Activated T-helper 2 cell treated with anti-CD3 and anti-CD28 coated beads, Interferon-gamma antibody, Interleukin-2, Interleukin-4, amounts not matched to agents 10 μg/mL and 5 μg/mL and 100 μg/mL, durations not matched to agents 14 hours and 24 hours and 36 hours (primary cell): ENCODE measurements around the gene CHAC1. TPM values are rescaled to one million over a fixed set of nuclear protein-coding genes. Genes with fewer than 3 reads are reported as not detected.

Source experiments
- DNase-seq: peaks from one replicate; pipeline ENCODE4 v3.0.0; 2021; ENCODE audit warnings: low spot score
- H3K27ac Mint-ChIP-seq: one replicate; pipeline ENCODE4 v1.8.0; 2021; ENCODE audit warnings: mixed read lengths
- H3K27me3 Mint-ChIP-seq: one replicate; pipeline ENCODE4 v1.8.0; 2021; ENCODE audit warnings: low read depth, mixed read lengths
- H3K36me3 Mint-ChIP-seq: one replicate; pipeline ENCODE4 v1.8.0; 2021; ENCODE audit warnings: low read depth, mixed read lengths
- H3K4me1 Mint-ChIP-seq: one replicate; pipeline ENCODE4 v1.8.0; 2021; ENCODE audit warnings: low read depth, mixed read lengths
- H3K4me3 Mint-ChIP-seq: one replicate; pipeline ENCODE4 v1.8.0; 2021; ENCODE audit warnings: low read depth, mild to moderate bottlenecking, moderate library complexity, mixed read lengths
- H3K9me3 Mint-ChIP-seq: one replicate; pipeline ENCODE4 v1.8.0; 2021; ENCODE audit warnings: mixed read lengths
- intact Hi-C: fragments of 100-400 bp; cut with micrococcal nuclease; formaldehyde crosslinking; loops from one replicate; pipeline ENCODE4 v1.15.1; 2023
- total RNA-seq: library from RNA; stranded (reverse); gene quantifications from 2 replicates; pipeline ENCODE4 v1.2.3, GENCODE V29; 2022

CHAC1 gene
- total RNA-seq, 1 donor from 2014 or later: 3.6 TPM

GRCh38 chr15:40927873-40928806 is 25.1 kb upstream of the CHAC1 start:
- intact Hi-C loops: no loop called here
- Mint-ChIP-seq H3K27me3 (peaks cover 68% of the 10 kb centered on the region), H3K4me3 (peak overlapping the region; percentile 73), H3K4me1 (peaks cover 36% of the 10 kb centered on the region), H3K9me3 (no peaks in the 10 kb centered on the region), H3K36me3 (no peaks in the 10 kb centered on the region), H3K27ac (no peak overlapping the region)
- DNase-seq: no peak

GRCh38 chr15:40928821-40929659 is 24.2 kb upstream of the CHAC1 start, which contains the start of gene DLL4:
Gene DLL4 (plus strand): TSS chr15:40929340. CDS start chr15:40929669, 329 bp downstream.
- Mint-ChIP-seq H3K4me1 (peaks cover 36% of the 10 kb centered on the region), H3K27ac (no peak within 1 kb of the TSS), H3K27me3 (peaks cover 70% of the 10 kb centered on the region), H3K4me3 (peak within 1 kb of the TSS; percentile 73), H3K36me3 (no peaks in the 10 kb centered on the region), H3K9me3 (no peaks in the 10 kb centered on the region)
- intact Hi-C loops: no loop called here
- DNase-seq: no peak

- Mint-ChIP-seq H3K4me1 (peaks cover 36% of the 10 kb centered on the region), H3K27me3 (peaks cover 65% of the 10 kb centered on the region), H3K36me3 (no peaks in the 10 kb centered on the region), H3K27ac (no peak overlapping the region), H3K4me3 (peak overlapping the region; percentile 67), H3K9me3 (no peaks in the 10 kb centered on the region)
- intact Hi-C loops: no loop called here
- no peak for DNase-seq
These were observed 23.4 kb upstream of the CHAC1 start for GRCh38 chr15:40929660-40930429.

DNA sequence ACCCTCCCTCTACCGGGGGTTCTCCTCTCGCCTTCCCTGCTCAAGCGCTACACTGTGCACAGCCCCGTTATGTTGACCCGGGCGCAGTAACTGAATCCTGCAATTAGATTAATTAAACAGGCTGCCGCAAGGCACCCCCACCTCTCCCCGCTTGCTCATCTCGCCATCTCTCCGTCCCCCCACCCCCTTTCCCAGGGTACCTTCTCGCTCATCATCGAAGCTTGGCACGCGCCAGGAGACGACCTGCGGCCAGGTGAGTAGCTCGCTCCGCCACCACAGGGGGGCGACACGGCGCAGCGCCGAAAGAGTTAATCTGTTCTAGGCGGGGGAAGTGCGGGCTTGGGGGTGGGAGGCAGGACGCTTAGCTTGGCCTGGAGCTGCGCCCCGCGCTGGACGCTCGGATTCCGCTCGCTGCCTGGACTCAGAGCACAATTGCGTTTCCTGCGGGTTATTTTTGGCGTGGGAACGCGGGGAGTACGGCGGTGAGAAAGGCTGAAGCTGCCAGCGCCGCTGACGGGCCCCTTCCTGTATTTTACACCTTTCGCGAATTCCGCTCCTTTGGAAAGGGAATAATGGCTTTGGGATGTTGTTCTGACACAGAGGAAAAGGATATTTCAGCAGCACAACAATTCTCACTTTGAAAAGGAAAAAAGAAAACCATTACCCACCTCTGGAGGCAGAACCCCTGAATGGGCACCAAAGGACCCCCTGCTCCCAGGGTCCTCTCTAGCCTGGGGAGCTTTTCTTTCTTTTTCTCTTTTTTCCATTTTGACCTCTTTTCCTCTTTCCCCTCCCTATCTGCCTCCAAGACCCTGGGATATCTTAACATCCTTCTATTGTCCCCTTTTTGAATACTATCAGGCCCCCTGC is 22.6 kb upstream of the CHAC1 start:
- DNase-seq: peak; percentile 41
- peaks cover 57% of the 10 kb centered on the region for H3K27me3 Mint-ChIP-seq
- no peaks in the 10 kb centered on the region for H3K9me3 Mint-ChIP-seq
- peak overlapping the region; percentile 67 for H3K4me3 Mint-ChIP-seq
- H3K4me1 Mint-ChIP-seq: peaks cover 36% of the 10 kb centered on the region
- no peaks in the 10 kb centered on the region for H3K36me3 Mint-ChIP-seq
- H3K27ac Mint-ChIP-seq: no peak overlapping the region
- intact Hi-C loops: no loop called here

DNA sequence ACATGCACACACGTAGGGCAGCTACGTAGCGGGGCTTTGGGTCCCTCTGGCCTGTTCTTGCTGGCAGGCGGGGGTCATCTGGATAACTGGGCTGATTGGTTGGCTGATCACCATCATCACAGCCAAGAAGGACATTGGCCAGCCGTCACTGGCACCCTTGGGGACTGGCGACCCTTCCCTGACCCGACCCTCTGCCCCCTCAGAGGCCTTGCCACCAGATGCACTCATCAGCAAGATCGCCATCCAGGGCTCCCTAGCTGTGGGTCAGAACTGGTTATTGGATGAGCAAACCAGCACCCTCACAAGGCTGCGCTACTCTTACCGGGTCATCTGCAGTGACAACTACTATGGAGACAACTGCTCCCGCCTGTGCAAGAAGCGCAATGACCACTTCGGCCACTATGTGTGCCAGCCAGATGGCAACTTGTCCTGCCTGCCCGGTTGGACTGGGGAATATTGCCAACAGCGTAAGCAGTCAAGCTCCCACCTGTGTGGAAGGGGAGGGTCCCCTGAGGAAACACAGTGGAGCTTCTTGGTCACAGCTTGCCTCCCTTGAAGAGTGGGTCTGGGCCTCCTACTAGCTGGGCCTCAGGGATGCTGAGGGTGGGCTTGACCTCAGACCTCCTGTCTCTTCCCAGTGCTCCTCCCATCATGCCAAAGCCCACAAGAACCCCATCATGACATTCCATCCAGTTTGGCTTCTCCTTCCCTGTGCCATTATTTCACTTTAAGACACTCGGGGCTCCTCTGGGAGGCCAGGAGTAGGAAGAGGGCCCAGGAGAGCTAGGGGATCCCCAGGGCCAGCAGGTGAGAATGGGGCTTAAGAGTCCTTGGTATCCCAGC is 21.8 kb upstream of the CHAC1 start:
- Mint-ChIP-seq H3K27ac (no peak overlapping the region), H3K9me3 (no peaks in the 10 kb centered on the region), H3K27me3 (peaks cover 53% of the 10 kb centered on the region), H3K36me3 (no peaks in the 10 kb centered on the region), H3K4me1 (peaks cover 32% of the 10 kb centered on the region), H3K4me3 (no peak overlapping the region)
- DNase-seq: no peak
- intact Hi-C loops: no loop called here

GRCh38 chr15:40932156-40932555 is 21.1 kb upstream of the CHAC1 start:
- Mint-ChIP-seq H3K27ac (no peak overlapping the region), H3K4me1 (peaks cover 27% of the 10 kb centered on the region), H3K9me3 (no peaks in the 10 kb centered on the region), H3K36me3 (no peaks in the 10 kb centered on the region), H3K4me3 (no peak overlapping the region), H3K27me3 (peaks cover 47% of the 10 kb centered on the region)
- intact Hi-C loops: no loop called here
- DNase-seq: no peak

DNA sequence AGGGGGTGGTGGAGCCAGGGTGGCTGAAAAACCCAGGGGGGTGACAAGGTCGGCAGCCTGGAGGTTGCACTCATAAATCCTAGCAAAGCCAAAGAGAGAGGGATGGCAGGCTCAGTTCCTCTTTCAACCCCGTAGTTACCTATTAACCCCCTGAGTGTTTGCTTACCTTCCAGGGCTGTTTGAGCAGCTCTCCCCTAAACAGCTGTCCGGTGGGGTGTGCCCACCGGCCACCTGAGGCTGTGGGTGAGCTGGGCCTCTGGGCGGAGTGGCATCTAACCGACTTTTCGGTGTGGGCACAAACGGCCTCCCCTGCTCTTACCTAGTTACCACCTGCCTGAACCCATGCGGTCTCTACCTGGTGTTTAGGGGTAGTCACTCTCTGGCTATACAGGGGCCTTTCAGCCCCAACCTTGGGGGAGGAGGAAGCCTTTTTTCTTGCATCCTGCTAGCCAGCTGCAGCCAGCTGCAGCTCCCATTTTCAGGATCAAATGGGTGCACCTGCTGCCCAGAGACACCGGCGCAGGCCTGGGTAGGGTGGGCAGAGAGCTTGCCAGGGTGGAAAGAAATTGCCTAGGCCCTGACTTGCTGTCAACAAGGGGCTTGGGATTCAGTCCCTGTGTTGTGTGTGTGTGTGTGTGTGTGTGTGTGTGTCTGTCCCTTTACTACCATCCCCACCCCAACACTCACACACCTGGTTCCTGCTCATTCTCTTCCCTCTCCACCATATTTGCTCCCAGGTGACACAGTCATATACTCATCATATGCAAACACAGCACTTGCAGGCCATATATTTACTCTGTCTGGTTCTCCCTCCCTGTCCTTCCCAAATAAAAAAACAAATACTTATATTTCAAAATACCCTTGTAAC is 20.4 kb upstream of the CHAC1 start:
- Mint-ChIP-seq H3K9me3 (no peaks in the 10 kb centered on the region), H3K27ac (no peak overlapping the region), H3K36me3 (no peaks in the 10 kb centered on the region), H3K4me3 (no peak overlapping the region), H3K27me3 (peaks cover 45% of the 10 kb centered on the region), H3K4me1 (peaks cover 26% of the 10 kb centered on the region)
- no peak for DNase-seq
- intact Hi-C loops: no loop called here

DNA sequence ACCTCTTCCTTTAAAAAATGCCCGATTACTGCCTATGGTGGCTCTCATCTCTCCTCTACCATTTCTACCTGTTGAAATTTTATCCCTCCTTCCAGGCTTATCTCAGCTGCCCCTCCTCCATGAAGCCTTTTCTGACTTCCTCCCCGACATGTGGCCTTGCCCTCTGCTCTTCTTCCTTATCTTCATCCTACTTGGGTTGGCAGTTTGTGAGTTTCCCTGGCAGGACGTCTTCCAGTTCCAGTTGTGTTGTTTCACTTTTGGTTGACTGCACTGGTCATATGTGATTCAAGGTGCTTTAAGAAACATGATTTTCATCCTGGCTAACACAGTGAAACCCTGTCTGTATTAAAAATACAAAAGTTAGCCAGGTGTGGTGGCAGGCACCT is 19.8 kb upstream of the CHAC1 start:
- no peak overlapping the region for H3K4me3 Mint-ChIP-seq
- intact Hi-C loops: no loop called here
- H3K36me3 Mint-ChIP-seq: no peaks in the 10 kb centered on the region
- H3K4me1 Mint-ChIP-seq: peaks cover 25% of the 10 kb centered on the region
- peaks cover 43% of the 10 kb centered on the region for H3K27me3 Mint-ChIP-seq
- H3K9me3 Mint-ChIP-seq: no peaks in the 10 kb centered on the region
- no peak overlapping the region for H3K27ac Mint-ChIP-seq
- no peak for DNase-seq

GRCh38 chr15:40934457-40934856 is 18.8 kb upstream of the CHAC1 start:
- H3K27ac Mint-ChIP-seq: no peak overlapping the region

DNA sequence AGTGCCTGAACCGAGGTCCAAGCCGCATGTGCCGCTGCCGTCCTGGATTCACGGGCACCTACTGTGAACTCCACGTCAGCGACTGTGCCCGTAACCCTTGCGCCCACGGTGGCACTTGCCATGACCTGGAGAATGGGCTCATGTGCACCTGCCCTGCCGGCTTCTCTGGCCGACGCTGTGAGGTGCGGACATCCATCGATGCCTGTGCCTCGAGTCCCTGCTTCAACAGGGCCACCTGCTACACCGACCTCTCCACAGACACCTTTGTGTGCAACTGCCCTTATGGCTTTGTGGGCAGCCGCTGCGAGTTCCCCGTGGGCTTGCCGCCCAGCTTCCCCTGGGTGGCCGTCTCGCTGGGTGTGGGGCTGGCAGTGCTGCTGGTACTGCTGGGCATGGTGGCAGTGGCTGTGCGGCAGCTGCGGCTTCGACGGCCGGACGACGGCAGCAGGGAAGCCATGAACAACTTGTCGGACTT is 17.0 kb upstream of the CHAC1 start:
- Mint-ChIP-seq H3K27me3 (peaks cover 19% of the 10 kb centered on the region), H3K4me1 (peaks cover 7% of the 10 kb centered on the region), H3K27ac (no peak overlapping the region), H3K4me3 (no peak overlapping the region), H3K36me3 (no peaks in the 10 kb centered on the region), H3K9me3 (no peaks in the 10 kb centered on the region)
- intact Hi-C loops: no loop called here
- DNase-seq: no peak

More at GRCh38 chr15:40934457-40934856, 18.8 kb upstream of the CHAC1 start:
- peaks cover 35% of the 10 kb centered on the region for H3K27me3 Mint-ChIP-seq
- peaks cover 20% of the 10 kb centered on the region for H3K4me1 Mint-ChIP-seq
- H3K4me3 Mint-ChIP-seq: no peak overlapping the region
- intact Hi-C loops: no loop called here
- DNase-seq: no peak
- H3K9me3 Mint-ChIP-seq: no peaks in the 10 kb centered on the region
- no peaks in the 10 kb centered on the region for H3K36me3 Mint-ChIP-seq
